ENCODE results near the gene IL1RAPL2.

IL1RAPL2 gene

GRCh38 chrX:105273326-105273725 lies 707.3 kb downstream of the IL1RAPL2 start:
- no peak for DNase-seq (ENCODE audit: low read depth)

- DNase-seq (ENCODE audit: low read depth): no peak
Observed at GRCh38 chrX:105274091-105274490, 708.1 kb downstream of the IL1RAPL2 start.

- DNase-seq (ENCODE audit: low read depth): no peak
Observed at GRCh38 chrX:105277132-105277531, 711.1 kb downstream of the IL1RAPL2 start.

- DNase-seq (ENCODE audit: low read depth): no peak
Observed at GRCh38 chrX:105282077-105282476, 716.1 kb downstream of the IL1RAPL2 start.

GRCh38 chrX:105297041-105297440 lies 731.0 kb downstream of the IL1RAPL2 start:
- no peak for DNase-seq (ENCODE audit: low read depth)

GRCh38 chrX:105299286-105299685 lies 733.3 kb downstream of the IL1RAPL2 start:
- no peak for DNase-seq (ENCODE audit: low read depth)

- no peak for DNase-seq (ENCODE audit: low read depth)
Observed at GRCh38 chrX:105302246-105302645, 736.2 kb downstream of the IL1RAPL2 start.

GRCh38 chrX:105307762-105308161 lies 741.8 kb downstream of the IL1RAPL2 start:
- no peak for DNase-seq (ENCODE audit: low read depth)

GRCh38 chrX:105313596-105313995 lies 747.6 kb downstream of the IL1RAPL2 start:
- no peak for DNase-seq (ENCODE audit: low read depth)

GRCh38 chrX:105314458-105314857 lies 748.5 kb downstream of the IL1RAPL2 start:
- no peak for DNase-seq (ENCODE audit: low read depth)

- DNase-seq (ENCODE audit: low read depth): no peak
Observed at GRCh38 chrX:105315248-105315647, 749.2 kb downstream of the IL1RAPL2 start.

- no peak for DNase-seq (ENCODE audit: low read depth)
Observed at GRCh38 chrX:105317117-105317516, 751.1 kb downstream of the IL1RAPL2 start.

GRCh38 chrX:105323928-105324327 lies 757.9 kb downstream of the IL1RAPL2 start:
- no peak for DNase-seq (ENCODE audit: low read depth)

GRCh38 chrX:105328773-105329172 lies 762.8 kb downstream of the IL1RAPL2 start:
- DNase-seq (ENCODE audit: low read depth): no peak

GRCh38 chrX:105331244-105331643 lies 765.2 kb downstream of the IL1RAPL2 start:
- no peak for DNase-seq (ENCODE audit: low read depth)

- no peak for DNase-seq (ENCODE audit: low read depth)
Observed at GRCh38 chrX:105347373-105347772, 781.4 kb downstream of the IL1RAPL2 start.

- no peak for DNase-seq (ENCODE audit: low read depth)
Observed at GRCh38 chrX:105349476-105349875, 783.5 kb downstream of the IL1RAPL2 start.

- no peak for DNase-seq (ENCODE audit: low read depth)
Observed at GRCh38 chrX:105375816-105376215, 809.8 kb downstream of the IL1RAPL2 start.

- DNase-seq (ENCODE audit: low read depth): no peak
Observed at GRCh38 chrX:105424729-105425128, 858.7 kb downstream of the IL1RAPL2 start.

- DNase-seq (ENCODE audit: low read depth): no peak
Observed at GRCh38 chrX:105451401-105451800, 885.4 kb downstream of the IL1RAPL2 start.

GRCh38 chrX:105458846-105459245 lies 892.8 kb downstream of the IL1RAPL2 start:
- no peak for DNase-seq (ENCODE audit: low read depth)

- DNase-seq (ENCODE audit: low read depth): no peak
Observed at GRCh38 chrX:105460376-105460775, 894.4 kb downstream of the IL1RAPL2 start.

- DNase-seq (ENCODE audit: low read depth): no peak
Observed at GRCh38 chrX:105461016-105461415, 895.0 kb downstream of the IL1RAPL2 start.

- DNase-seq (ENCODE audit: low read depth): no peak
Observed at GRCh38 chrX:105462186-105462585, 896.2 kb downstream of the IL1RAPL2 start.

- no peak for DNase-seq (ENCODE audit: low read depth)
Observed at GRCh38 chrX:105463473-105463872, 897.5 kb downstream of the IL1RAPL2 start.

Data from non-pigmented ciliary epithelial cell (primary cell).